ENCODE measurements around the gene MYBBP1A.
"Not testable (repeated sequence)": the region's sequence is repeated elsewhere in the genome, so short reads cannot be mapped to it uniquely, and the experiment has no call there.

Gene MYBBP1A

GRCh38 chr17:4594931-4595684 lies 39.9 kb upstream of the MYBBP1A start:
- no peak overlapping the region for H3K4me3 Mint-ChIP-seq
- peaks cover 17% of the 10 kb centered on the region for H3K27me3 Mint-ChIP-seq
- peak; percentile 58 for DNase-seq

GRCh38 chr17:4594406-4594805 lies 39.2 kb upstream of the MYBBP1A start:
- Mint-ChIP-seq H3K36me3 (ENCODE audit: low read depth) (no peaks in the 10 kb centered on the region), H3K4me1 (ENCODE audit: low read depth) (peaks cover 5% of the 10 kb centered on the region), H3K4me3 (no peak overlapping the region), H3K27me3 (peaks cover 16% of the 10 kb centered on the region), H3K27ac (no peak overlapping the region), H3K9me3 (no peaks in the 10 kb centered on the region)
- no peak for DNase-seq

More at GRCh38 chr17:4594931-4595684, 39.9 kb upstream of the MYBBP1A start:
- Mint-ChIP-seq H3K9me3 (no peaks in the 10 kb centered on the region), H3K4me1 (ENCODE audit: low read depth) (peaks cover 5% of the 10 kb centered on the region), H3K27ac (no peak overlapping the region), H3K36me3 (ENCODE audit: low read depth) (no peaks in the 10 kb centered on the region)

- Mint-ChIP-seq H3K4me1 (ENCODE audit: low read depth) (peaks cover 5% of the 10 kb centered on the region), H3K9me3 (no peaks in the 10 kb centered on the region), H3K36me3 (ENCODE audit: low read depth) (no peaks in the 10 kb centered on the region), H3K27ac (no peak overlapping the region), H3K4me3 (no peak overlapping the region), H3K27me3 (peaks cover 11% of the 10 kb centered on the region)
- no peak for DNase-seq
These were observed 37.8 kb upstream of the MYBBP1A start for GRCh38 chr17:4593021-4593421.

GRCh38 chr17:4592240-4593005 lies 37.2 kb upstream of the MYBBP1A start:
- no peaks in the 10 kb centered on the region for H3K36me3 Mint-ChIP-seq (ENCODE audit: low read depth)
- no peak overlapping the region for H3K4me3 Mint-ChIP-seq
- no peaks in the 10 kb centered on the region for H3K9me3 Mint-ChIP-seq
- no peak for DNase-seq
- H3K27me3 Mint-ChIP-seq, result peaks cover 11% of the 10 kb centered on the region
- no peak overlapping the region for H3K27ac Mint-ChIP-seq
- peaks cover 5% of the 10 kb centered on the region for H3K4me1 Mint-ChIP-seq (ENCODE audit: low read depth)

GRCh38 chr17:4591529-4591928 lies 36.3 kb upstream of the MYBBP1A start:
- no peak for DNase-seq
- Mint-ChIP-seq H3K4me1 (ENCODE audit: low read depth) (peaks cover 5% of the 10 kb centered on the region), H3K4me3 (no peak overlapping the region), H3K27me3 (peaks cover 14% of the 10 kb centered on the region), H3K9me3 (no peaks in the 10 kb centered on the region), H3K27ac (no peak overlapping the region), H3K36me3 (ENCODE audit: low read depth) (no peaks in the 10 kb centered on the region)

- H3K36me3 Mint-ChIP-seq (ENCODE audit: low read depth), result no peaks in the 10 kb centered on the region
- H3K9me3 Mint-ChIP-seq, result no peaks in the 10 kb centered on the region
- no peak for DNase-seq
- peaks cover 5% of the 10 kb centered on the region for H3K4me1 Mint-ChIP-seq (ENCODE audit: low read depth)
- no peak overlapping the region for H3K27ac Mint-ChIP-seq
- no peak overlapping the region for H3K4me3 Mint-ChIP-seq
- H3K27me3 Mint-ChIP-seq, result peaks cover 19% of the 10 kb centered on the region
These were observed 35.8 kb upstream of the MYBBP1A start for GRCh38 chr17:4590981-4591453.

- not testable (repeated sequence) for H3K36me3 Mint-ChIP-seq (ENCODE audit: low read depth); DNase-seq; H3K4me3 Mint-ChIP-seq; H3K4me1 Mint-ChIP-seq (ENCODE audit: low read depth); H3K9me3 Mint-ChIP-seq; H3K27ac Mint-ChIP-seq
- H3K27me3 Mint-ChIP-seq, result peaks cover 27% of the 10 kb centered on the region
These were observed 34.9 kb upstream of the MYBBP1A start for GRCh38 chr17:4590042-4590441.

GRCh38 chr17:4588898-4589625 lies 33.9 kb upstream of the MYBBP1A start:
- Mint-ChIP-seq H3K4me3 (no peak overlapping the region), H3K27me3 (peaks cover 26% of the 10 kb centered on the region), H3K36me3 (ENCODE audit: low read depth) (no peaks in the 10 kb centered on the region)

GRCh38 chr17:4588391-4588790 lies 33.2 kb upstream of the MYBBP1A start:
- no peaks in the 10 kb centered on the region for H3K9me3 Mint-ChIP-seq
- H3K4me3 Mint-ChIP-seq, result no peak overlapping the region
- H3K4me1 Mint-ChIP-seq (ENCODE audit: low read depth), result peaks cover 8% of the 10 kb centered on the region
- peaks cover 30% of the 10 kb centered on the region for H3K27me3 Mint-ChIP-seq
- H3K36me3 Mint-ChIP-seq (ENCODE audit: low read depth), result no peaks in the 10 kb centered on the region
- H3K27ac Mint-ChIP-seq, result no peak overlapping the region
- DNase-seq, result no peak

More at GRCh38 chr17:4588898-4589625, 33.9 kb upstream of the MYBBP1A start:
- Mint-ChIP-seq H3K4me1 (ENCODE audit: low read depth) (peaks cover 3% of the 10 kb centered on the region), H3K27ac (no peak overlapping the region), H3K9me3 (no peaks in the 10 kb centered on the region)
- DNase-seq, result no peak

- H3K27me3 Mint-ChIP-seq, result peaks cover 36% of the 10 kb centered on the region
- H3K27ac Mint-ChIP-seq, result no peak overlapping the region
These were observed 32.6 kb upstream of the MYBBP1A start for GRCh38 chr17:4587803-4588202.

GRCh38 chr17:4587195-4587594 lies 32.0 kb upstream of the MYBBP1A start:
- H3K4me1 Mint-ChIP-seq (ENCODE audit: low read depth), result peaks cover 8% of the 10 kb centered on the region
- H3K27ac Mint-ChIP-seq, result no peak overlapping the region
- H3K4me3 Mint-ChIP-seq, result no peak overlapping the region
- no peak for DNase-seq
- no peaks in the 10 kb centered on the region for H3K9me3 Mint-ChIP-seq
- peaks cover 39% of the 10 kb centered on the region for H3K27me3 Mint-ChIP-seq
- H3K36me3 Mint-ChIP-seq (ENCODE audit: low read depth), result no peaks in the 10 kb centered on the region

More at GRCh38 chr17:4587803-4588202, 32.6 kb upstream of the MYBBP1A start:
- no peak for DNase-seq
- Mint-ChIP-seq H3K9me3 (no peaks in the 10 kb centered on the region), H3K36me3 (ENCODE audit: low read depth) (no peaks in the 10 kb centered on the region), H3K4me3 (no peak overlapping the region), H3K4me1 (ENCODE audit: low read depth) (peaks cover 8% of the 10 kb centered on the region)

GRCh38 chr17:4586043-4586442 lies 30.9 kb upstream of the MYBBP1A start:
- Mint-ChIP-seq H3K27me3 (peaks cover 48% of the 10 kb centered on the region), H3K9me3 (no peaks in the 10 kb centered on the region), H3K4me1 (ENCODE audit: low read depth) (peaks cover 8% of the 10 kb centered on the region), H3K4me3 (no peak overlapping the region), H3K36me3 (ENCODE audit: low read depth) (no peaks in the 10 kb centered on the region), H3K27ac (no peak overlapping the region)
- DNase-seq, result no peak

- no peaks in the 10 kb centered on the region for H3K9me3 Mint-ChIP-seq
- H3K4me1 Mint-ChIP-seq (ENCODE audit: low read depth), result peaks cover 8% of the 10 kb centered on the region
- DNase-seq, result no peak
- H3K36me3 Mint-ChIP-seq (ENCODE audit: low read depth), result no peaks in the 10 kb centered on the region
- H3K27me3 Mint-ChIP-seq, result peaks cover 51% of the 10 kb centered on the region
- no peak overlapping the region for H3K4me3 Mint-ChIP-seq
- no peak overlapping the region for H3K27ac Mint-ChIP-seq
These were observed 30.4 kb upstream of the MYBBP1A start for GRCh38 chr17:4585638-4585994.

- no peaks in the 10 kb centered on the region for H3K9me3 Mint-ChIP-seq
- DNase-seq, result no peak
- H3K27me3 Mint-ChIP-seq, result peaks cover 51% of the 10 kb centered on the region
- H3K4me3 Mint-ChIP-seq, result peak overlapping the region; percentile 10
- H3K27ac Mint-ChIP-seq, result no peak overlapping the region
- peaks cover 8% of the 10 kb centered on the region for H3K4me1 Mint-ChIP-seq (ENCODE audit: low read depth)
- no peaks in the 10 kb centered on the region for H3K36me3 Mint-ChIP-seq (ENCODE audit: low read depth)
These were observed 29.9 kb upstream of the MYBBP1A start for GRCh38 chr17:4584917-4585637.
